HCT116 (cell line): ENCODE results near the gene TLE7.

Experiments used
- CTCF ChIP-seq, 3 experiments: fragments of 200-600 bp in 1 of 3; sonication (generic) in 1 of 3; IDR thresholded peaks in 2 of 3; conservative IDR thresholded peaks in 1 of 3; 2 replicates each; pipeline ENCODE4 v1.5.1; 2012 to 2017; ENCODE audit warnings: low read depth in 2 of 3, low read length in 2 of 3, antibody characterized with exemption in 1 of 3, borderline replicate concordance in 1 of 3, control low read depth in 1 of 3, mild to moderate bottlenecking in 1 of 3, mixed read lengths in 1 of 3, mixed run types in 1 of 3, moderate library complexity in 1 of 3; ENCODE audit not compliant: insufficient read depth in 1 of 3
- EGR1 ChIP-seq: IDR thresholded peaks from 2 replicates; pipeline ENCODE4 v1.6.1; 2012; ENCODE audit warnings: low read depth
- EZH2 ChIP-seq: fragments of 200-600 bp; sonication (generic); IDR thresholded peaks from 2 replicates; pipeline ENCODE4 v1.6.1; 2017; ENCODE audit warnings: antibody characterized with exemption, mixed run types
- POLR2A ChIP-seq: IDR thresholded peaks from 2 replicates; pipeline ENCODE4 v1.7.0; 2011; ENCODE audit warnings: borderline replicate concordance; ENCODE audit not compliant: insufficient read depth, insufficient read length; ENCODE audit errors: extremely low read depth
- POLR2AphosphoS5 ChIP-seq: IDR thresholded peaks from 2 replicates; pipeline ENCODE4 v1.6.1; 2011; ENCODE audit warnings: mild to moderate bottlenecking, low read depth, low read length, moderate library complexity
- REST ChIP-seq: IDR thresholded peaks from 2 replicates; pipeline ENCODE4 v1.6.1; 2012; ENCODE audit warnings: low read depth
- YY1 ChIP-seq: IDR thresholded peaks from 2 replicates; pipeline ENCODE4 v1.6.1; 2011; ENCODE audit warnings: low read length, low read depth, moderate library complexity, mild to moderate bottlenecking; ENCODE audit not compliant: insufficient replicate concordance; ENCODE audit errors: extremely low read depth

- no peak for TF ChIP-seq REST
- TF ChIP-seq CTCF (IDR thresholded peaks at IDR 0.05 in 2 of 3, conservative IDR thresholded peaks at IDR 0.05 in 1 of 3; ENCODE audit: borderline replicate concordance in 1 of 3, insufficient read depth in 1 of 3, low read depth in 2 of 3, low read length in 2 of 3) = no peak
- no peak for TF ChIP-seq EZH2
- no peak for TF ChIP-seq POLR2A
- no peak for TF ChIP-seq YY1
- no peak for TF ChIP-seq POLR2AphosphoS5
- no peak for TF ChIP-seq EGR1
Observed at GRCh38 chr16:71491054-71491453, 49.2 kb upstream of the TLE7 start.
